NCI-H226 (cell line): ENCODE data around the gene GPR3.
"Not testable (repeated sequence)": the region's sequence is repeated elsewhere in the genome, so short reads cannot be mapped to it uniquely, and the experiment has no call there.

Experiments
- DNase-seq: peaks from one replicate; pipeline ENCODE4 v3.0.0-alpha.2; 2015

The GPR3 gene

DNA sequence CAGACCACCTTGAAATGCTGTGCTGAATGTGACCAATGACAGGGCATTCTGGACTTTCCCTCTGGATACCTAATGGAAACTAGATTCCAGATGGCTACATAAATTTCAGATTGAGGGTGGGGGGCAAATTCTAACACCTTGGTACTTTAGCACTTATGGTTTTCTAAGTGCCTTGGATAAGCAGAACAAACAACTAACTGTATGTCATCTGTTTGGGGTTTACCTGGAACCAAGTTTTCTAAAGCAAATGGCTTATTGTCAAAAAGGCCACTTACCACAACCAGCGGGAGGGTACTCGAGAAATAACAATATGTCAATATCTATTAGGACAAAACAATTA, 39.1 kb downstream of the GPR3 start:
- DNase-seq, result no peak

DNA sequence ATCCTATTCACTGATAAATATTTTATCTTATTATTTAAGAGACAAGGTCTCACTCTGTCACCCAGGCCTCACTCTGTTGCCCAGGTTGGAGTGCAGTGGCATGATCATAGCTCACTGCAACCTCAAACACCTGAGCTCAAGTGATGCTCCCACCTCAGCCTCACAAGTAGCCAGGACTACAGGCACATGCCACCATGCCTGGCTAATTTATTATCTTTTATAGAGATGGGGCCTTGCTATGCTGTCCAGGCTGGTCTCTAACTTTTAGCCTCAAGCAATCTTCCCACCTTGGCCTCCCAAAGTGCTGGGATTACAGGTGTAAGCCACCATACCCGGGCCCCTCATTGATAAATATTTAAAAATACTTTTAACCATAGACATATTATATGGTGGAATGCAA, 40.3 kb downstream of the GPR3 start:
- not testable (repeated sequence) for DNase-seq

DNA sequence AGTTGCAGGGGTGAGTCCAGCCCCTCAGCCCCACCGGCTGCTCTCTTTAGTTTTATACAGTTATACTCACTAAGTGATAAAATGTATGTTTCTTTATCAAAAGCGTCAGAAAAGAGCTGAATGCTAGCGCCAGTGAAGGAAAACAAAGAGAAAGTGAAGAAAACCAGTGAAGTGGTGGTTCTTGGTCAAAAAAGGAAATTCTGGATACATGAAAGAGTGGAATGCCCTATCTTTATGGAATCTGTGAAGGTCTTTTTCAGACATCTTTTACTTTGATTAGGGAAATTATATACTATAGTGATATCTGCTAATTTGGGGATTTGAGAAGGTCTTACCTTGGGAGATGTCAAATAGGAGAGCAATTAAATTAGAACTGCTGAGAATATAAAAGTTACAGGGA, 41.3 kb downstream of the GPR3 start:
- no peak for DNase-seq

- no peak for DNase-seq
These were observed 43.3 kb downstream of the GPR3 start for GRCh38 chr1:27435566-27436203.

- no peak for DNase-seq
These were observed 44.1 kb downstream of the GPR3 start for GRCh38 chr1:27436204-27437159.

DNA sequence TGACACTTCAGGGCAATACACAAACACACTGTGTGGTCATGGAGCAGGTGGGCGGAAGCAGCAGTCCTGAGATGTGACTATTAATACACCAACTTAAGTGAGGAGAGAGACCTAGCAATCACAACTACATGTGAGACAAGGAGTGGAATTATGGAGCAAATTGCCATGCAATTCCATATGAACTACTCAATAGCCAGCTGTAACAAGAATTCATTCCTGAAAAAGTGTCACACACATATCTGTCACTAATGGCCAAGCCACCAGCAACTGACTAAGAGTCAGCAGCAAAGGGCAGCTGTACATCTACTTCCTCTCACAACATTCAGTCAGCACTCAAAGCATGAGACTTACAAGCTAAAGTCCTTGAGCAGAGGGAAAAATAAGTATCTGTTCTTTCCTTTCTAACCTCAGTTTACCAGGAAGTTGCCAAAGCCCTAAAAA, 46.2 kb downstream of the GPR3 start:
- DNase-seq, result no peak

DNA sequence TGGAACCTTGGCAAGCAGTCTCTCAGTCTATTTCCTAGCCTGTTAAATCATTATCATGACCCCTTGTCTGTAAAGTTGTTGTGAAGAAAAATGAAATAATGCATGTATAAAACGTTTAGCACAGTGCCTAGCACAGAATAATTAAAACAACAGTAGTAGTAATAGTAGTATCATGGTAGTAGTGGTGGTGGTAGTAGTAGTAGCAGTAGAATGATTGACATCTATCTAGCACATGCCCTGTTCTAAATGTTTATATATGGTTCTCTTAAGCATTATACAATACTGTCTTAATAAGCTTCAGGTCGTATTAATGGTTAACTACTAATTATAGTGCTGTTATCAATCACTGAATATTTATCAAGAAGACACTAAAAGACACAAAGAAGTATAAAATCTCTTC, 46.7 kb downstream of the GPR3 start:
- DNase-seq, result no peak

DNA sequence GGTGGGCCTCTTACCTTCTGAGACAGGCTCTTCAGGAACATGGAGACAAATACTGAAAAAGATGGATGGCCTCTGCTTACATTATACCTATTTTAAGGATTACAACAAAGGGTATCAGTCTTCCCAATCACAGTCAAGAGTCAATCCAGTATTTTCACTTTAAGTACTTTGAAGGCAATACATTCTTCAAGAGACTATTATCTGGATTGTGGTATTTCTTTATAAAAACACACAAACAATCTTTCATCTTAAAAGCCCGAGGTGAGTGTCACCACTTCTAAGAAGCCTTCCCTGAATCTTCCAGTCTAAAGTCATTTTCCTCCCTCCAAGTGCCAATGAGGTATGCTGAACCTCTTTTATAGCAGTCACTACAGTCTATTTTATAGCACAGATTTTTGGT, 52.2 kb downstream of the GPR3 start:
- no peak for DNase-seq
